SK-N-SH (cell line): ENCODE data around the gene ZNF689. TPM values are rescaled to one million over a fixed set of nuclear protein-coding genes. Genes with fewer than 3 reads are reported as not detected.
A peak's percentile ranks its signal among the peaks of the same experiment; 100 is the strongest.

Experiments used
- CTCF ChIA-PET: fragments of 300-600, 350-600 bp; formaldehyde crosslinking; extraction: SDS; loops from one replicate; lab custom pipeline; 2021; lab: Yijun Ruan, JAX
- POLR2A ChIA-PET: fragments of 350-600 bp; sonication (Branson Sonifier 250); formaldehyde crosslinking; extraction: SDS; loops from one replicate; lab custom pipeline; 2020; ENCODE audit warnings: antibody characterized with exemption, inconsistent platforms; lab: Yijun Ruan, JAX
- DNase-seq: peaks from one replicate; pipeline ENCODE4 v3.0.0; 2012
- H2AFZ ChIP-seq: fragments of 200-600 bp; sonication (generic); 2 replicates; pipeline ENCODE4 v1.8.1; 2016; ENCODE audit warnings: antibody characterized with exemption, mild to moderate bottlenecking, low read depth
- H3F3A ChIP-seq: fragments of 200-600 bp; sonication (generic); replicated peaks from 2 replicates; pipeline ENCODE3; 2016; ENCODE audit warnings: antibody characterized with exemption, mild to moderate bottlenecking; ENCODE audit not compliant: insufficient read depth
- H3K27ac ChIP-seq, 2 experiments: fragments of 200-500 bp in 1 of 2; fragments of 200-600 bp in 1 of 2; sonication (Bioruptor generic) in 1 of 2; sonication (generic), shearing (Covaris generic) in 1 of 2; 2 replicates each; pipeline versions ENCODE4 v1.5.1 to v1.6.1; 2014 to 2016; ENCODE audit warnings: low read depth in 2 of 2, inconsistent platforms in 1 of 2, low read length in 1 of 2, mild to moderate bottlenecking in 1 of 2, mixed read lengths in 1 of 2
- H3K27me3 ChIP-seq: fragments of 200-600 bp; sonication (generic), shearing (Covaris generic); 2 replicates; pipeline ENCODE4 v1.6.1; 2016; ENCODE audit warnings: mixed run types; ENCODE audit not compliant: insufficient read depth
- H3K36me3 ChIP-seq, 2 experiments: fragments of 200-500 bp in 1 of 2; fragments of 200-600 bp in 1 of 2; sonication (Bioruptor generic) in 1 of 2; sonication (generic) in 1 of 2; replicated peaks in 1 of 2; 2 replicates each; pipeline versions ENCODE3 to v1.5.1; 2014 to 2016; ENCODE audit warnings: low read length in 1 of 2, mild to moderate bottlenecking in 1 of 2; ENCODE audit not compliant: insufficient read depth in 2 of 2, control insufficient read depth in 1 of 2
- H3K4me1 ChIP-seq, 2 experiments: fragments of 200-500 bp in 1 of 2; fragments of 200-600 bp in 1 of 2; sonication (Bioruptor generic) in 1 of 2; sonication (generic), shearing (Covaris generic) in 1 of 2; 2 replicates each; pipeline versions ENCODE4 v1.5.1 to v1.6.1; 2014 to 2016; ENCODE audit warnings: low read depth in 1 of 2, low read length in 1 of 2, mixed run types in 1 of 2; ENCODE audit not compliant: insufficient read depth in 2 of 2, control insufficient read depth in 1 of 2
- H3K4me2 ChIP-seq: fragments of 200-600 bp; sonication (generic), shearing (Covaris generic); 2 replicates; pipeline ENCODE4 v1.6.1; 2017; ENCODE audit warnings: mixed run types
- H3K4me3 ChIP-seq, 2 experiments: fragments of 200-500 bp in 1 of 2; fragments of 200-600 bp in 1 of 2; sonication (Bioruptor generic) in 1 of 2; sonication (generic), shearing (Covaris generic) in 1 of 2; 2 replicates each; pipeline versions ENCODE4 v1.5.1 to v1.8.1; 2014 to 2016; ENCODE audit warnings: low read depth in 2 of 2, inconsistent platforms in 1 of 2, low read length in 1 of 2, mild to moderate bottlenecking in 1 of 2, mixed read lengths in 1 of 2, moderate library complexity in 1 of 2
- H3K79me2 ChIP-seq: fragments of 200-600 bp; sonication (generic); 2 replicates; pipeline ENCODE4 v1.8.1; 2017; ENCODE audit warnings: mild to moderate bottlenecking; ENCODE audit not compliant: insufficient read depth
- H3K9ac ChIP-seq: fragments of 200-600 bp; sonication (generic); 2 replicates; pipeline ENCODE4 v1.6.1; 2017; ENCODE audit warnings: mixed run types
- H3K9me2 ChIP-seq: fragments of 200-600 bp; sonication (generic); 2 replicates; pipeline ENCODE4 v1.6.1; 2017; ENCODE audit warnings: mixed run types
- H3K9me3 ChIP-seq: fragments of 200-600 bp; sonication (generic); 2 replicates; pipeline ENCODE4 v1.6.1; 2017; ENCODE audit warnings: mixed run types, mild to moderate bottlenecking, moderate library complexity
- H4K20me1 ChIP-seq: fragments of 200-600 bp; sonication (generic); 2 replicates; pipeline ENCODE4 v1.6.1; 2017; ENCODE audit warnings: mild to moderate bottlenecking, mixed run types; ENCODE audit not compliant: insufficient read depth
- PBX3 ChIP-seq: IDR thresholded peaks from 2 replicates; pipeline ENCODE4; 2012
- REST ChIP-seq: IDR thresholded peaks from 2 replicates; pipeline ENCODE4 v1.6.1; 2012; ENCODE audit warnings: mild to moderate bottlenecking, low read depth, low read length, moderate library complexity
- WGBS: methylation state at CpG from one replicate; pipeline ENCODE4 v1.1.6; 2017; ENCODE audit warnings: low lambda C conversion rate; 5-methylcytosine and 5-hydroxymethylcytosine counted together
- polyA plus RNA-seq, 3 experiments: library from polyadenylated mRNA; depleted of rRNA; stranded (reverse); fragments of >200 nt; gene quantifications; 2 replicates each; pipeline ENCODE4 v1.2.3, GENCODE V29; 2012

Gene ZNF689
- polyA plus RNA-seq, 1 of the 3 experiments (the other 2 are of a cell fraction), result 2.9 TPM

- Histone ChIP-seq H3K9ac (no peak overlapping the region), H3K27me3 (no peaks in the 10 kb centered on the region)
- CTCF ChIA-PET, result no interaction called here
Measured at GRCh38 chr16:30567991-30568638, 42.1 kb downstream of the ZNF689 start.

More at GRCh38 chr16:30567991-30568638, 42.1 kb downstream of the ZNF689 start:
- POLR2A ChIA-PET, result interaction anchor here (1.1 to 1.2 kb wide), 2 partner anchors 10 kb away, joined by 4 read pairs; partner anchors contain the start of gene ZNF764
- Histone ChIP-seq H4K20me1 (no peaks in the 10 kb centered on the region), H2AFZ (no peak overlapping the region), H3K9me3 (no peaks in the 10 kb centered on the region), H3K4me1 (peaks cover 5 to 12% of the 10 kb centered on the region in 2 experiments; a peak in 1 of 4 replicates), H3K36me3 (no peaks in the 10 kb centered on the region), H3K4me2 (no peak overlapping the region), H3K27ac (no peak overlapping the region), H3K4me3 (no peak overlapping the region), H3K79me2 (no peaks in the 10 kb centered on the region; the same call in 1 of the 2 replicates), H3K9me2 (no peaks in the 10 kb centered on the region), H3F3A (peaks cover 9% of the 10 kb centered on the region)
- TF ChIP-seq REST (no peak), PBX3 (peak; percentile 46)
- no peak for DNase-seq
- 67% methylated on average over 6 of the region's 6 CpGs for WGBS
